A673 (cell line): ENCODE data around the gene PGGT1B.

Source experiments
- EZH2 ChIP-seq: fragments of 200-600 bp; sonication (generic); IDR thresholded peaks from 2 replicates; pipeline ENCODE4 v1.6.1; 2017; ENCODE audit warnings: borderline replicate concordance, low read depth, mild to moderate bottlenecking, mixed read lengths, antibody characterized with exemption, low read length; ENCODE audit not compliant: poor library complexity, severe bottlenecking
- TF ChIP-seq, protein P1 (sequence below): fragments of 300-800, 200-600 bp; sonication (generic); conservative IDR thresholded peaks from 2 replicates; pipeline ENCODE4 v1.5.1; 2017; ENCODE audit warnings: low read depth, mild to moderate bottlenecking, antibody characterized with exemption, low read length, moderate library complexity, mixed read lengths

DNA sequence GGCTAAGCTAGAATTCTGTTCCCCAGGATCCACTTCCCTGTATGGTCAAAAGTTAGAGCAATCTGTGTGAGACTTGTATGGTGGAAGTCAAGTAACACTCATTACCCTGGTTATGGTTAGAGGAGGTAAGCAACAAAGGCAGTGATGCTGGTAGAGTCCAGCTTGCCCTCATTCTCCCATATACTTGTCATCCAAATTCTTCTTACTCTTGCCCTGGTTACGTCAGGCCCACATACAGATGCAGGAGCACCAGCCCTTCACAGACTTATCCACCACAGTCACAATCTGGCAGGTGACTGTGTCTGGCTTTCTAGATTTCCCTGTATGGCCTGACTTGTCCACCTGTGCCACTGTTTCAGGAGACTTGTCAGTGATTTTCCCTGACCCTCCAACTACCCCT lies 35.4 kb downstream of the PGGT1B start:
- TF ChIP-seq, protein P1, sequence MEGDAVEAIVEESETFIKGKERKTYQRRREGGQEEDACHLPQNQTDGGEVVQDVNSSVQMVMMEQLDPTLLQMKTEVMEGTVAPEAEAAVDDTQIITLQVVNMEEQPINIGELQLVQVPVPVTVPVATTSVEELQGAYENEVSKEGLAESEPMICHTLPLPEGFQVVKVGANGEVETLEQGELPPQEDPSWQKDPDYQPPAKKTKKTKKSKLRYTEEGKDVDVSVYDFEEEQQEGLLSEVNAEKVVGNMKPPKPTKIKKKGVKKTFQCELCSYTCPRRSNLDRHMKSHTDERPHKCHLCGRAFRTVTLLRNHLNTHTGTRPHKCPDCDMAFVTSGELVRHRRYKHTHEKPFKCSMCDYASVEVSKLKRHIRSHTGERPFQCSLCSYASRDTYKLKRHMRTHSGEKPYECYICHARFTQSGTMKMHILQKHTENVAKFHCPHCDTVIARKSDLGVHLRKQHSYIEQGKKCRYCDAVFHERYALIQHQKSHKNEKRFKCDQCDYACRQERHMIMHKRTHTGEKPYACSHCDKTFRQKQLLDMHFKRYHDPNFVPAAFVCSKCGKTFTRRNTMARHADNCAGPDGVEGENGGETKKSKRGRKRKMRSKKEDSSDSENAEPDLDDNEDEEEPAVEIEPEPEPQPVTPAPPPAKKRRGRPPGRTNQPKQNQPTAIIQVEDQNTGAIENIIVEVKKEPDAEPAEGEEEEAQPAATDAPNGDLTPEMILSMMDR, result no peak
- TF ChIP-seq EZH2, result no peak
